Loucy (cell line): ENCODE data around the gene FAR2.

Experiments used
- H2AFZ ChIP-seq: fragments of 200-600 bp; sonication (generic); 2 replicates; pipeline ENCODE4 v1.6.0; 2016; ENCODE audit warnings: antibody characterized with exemption, mild to moderate bottlenecking, low read length, moderate library complexity
- H3F3A ChIP-seq: fragments of 200-600 bp; 2 replicates; pipeline ENCODE4 v1.6.0; 2016; ENCODE audit warnings: antibody characterized with exemption, low read depth, mild to moderate bottlenecking
- H3K27me3 ChIP-seq: fragments of 200-600 bp; sonication (generic); 2 replicates; pipeline ENCODE4 v1.6.1; 2014; ENCODE audit warnings: low read length, mild to moderate bottlenecking; ENCODE audit not compliant: insufficient read depth, poor library complexity, severe bottlenecking
- H3K36me3 ChIP-seq: fragments of 200-600 bp; sonication (generic); 2 replicates; pipeline ENCODE4 v1.6.1; 2016; ENCODE audit warnings: low read length; ENCODE audit not compliant: insufficient read depth
- H3K4me1 ChIP-seq: fragments of 200-600 bp; sonication (generic); 2 replicates; pipeline ENCODE4 v1.5.1; 2014; ENCODE audit warnings: low read length, mild to moderate bottlenecking; ENCODE audit not compliant: insufficient read depth, poor library complexity, severe bottlenecking
- H3K4me2 ChIP-seq: fragments of 200-600 bp; sonication (generic); 2 replicates; pipeline ENCODE4 v1.6.0; 2014; ENCODE audit warnings: antibody characterized with exemption, low read length, low read depth, mild to moderate bottlenecking; ENCODE audit not compliant: poor library complexity, severe bottlenecking
- H3K4me3 ChIP-seq: fragments of 200-600 bp; sonication (generic); 2 replicates; pipeline ENCODE4 v1.5.1; 2014; ENCODE audit warnings: low read length, mild to moderate bottlenecking, mixed read lengths; ENCODE audit not compliant: poor library complexity, severe bottlenecking
- H3K79me2 ChIP-seq: fragments of 200-600 bp; sonication (generic); 2 replicates; pipeline ENCODE4 v1.6.1; 2014; ENCODE audit warnings: low read length; ENCODE audit not compliant: insufficient read depth
- H3K9ac ChIP-seq: fragments of 200-600 bp; sonication (generic); 2 replicates; pipeline ENCODE4 v1.6.0; 2014; ENCODE audit warnings: mild to moderate bottlenecking, low read depth, low read length, moderate library complexity; ENCODE audit not compliant: poor library complexity, severe bottlenecking
- H3K9me2 ChIP-seq: fragments of 200-600 bp; sonication (generic); replicated peaks from 2 replicates; pipeline ENCODE4 v1.6.1; 2016; ENCODE audit warnings: low read depth, low read length, mixed read lengths
- H3K9me3 ChIP-seq: fragments of 200-600 bp; sonication (generic); 2 replicates; pipeline ENCODE4 v1.6.1; 2014; ENCODE audit warnings: mild to moderate bottlenecking, antibody characterized with exemption, low read length, low read depth; ENCODE audit not compliant: insufficient read depth
- H4K20me1 ChIP-seq: fragments of 200-600 bp; sonication (generic); 2 replicates; pipeline ENCODE4 v1.6.0; 2014; ENCODE audit warnings: antibody characterized with exemption, low read length, mild to moderate bottlenecking; ENCODE audit not compliant: insufficient read depth, poor library complexity, severe bottlenecking
- EZH2phosphoT487 ChIP-seq: fragments of 200-600 bp; IDR thresholded peaks from 2 replicates; pipeline ENCODE4 v1.6.1; 2018; ENCODE audit warnings: antibody characterized with exemption, mild to moderate bottlenecking, moderate library complexity, borderline replicate concordance
- TF ChIP-seq, protein P1 (sequence below): fragments of 200-600 bp; sonication (generic); conservative IDR thresholded peaks from 2 replicates; pipeline ENCODE4 v1.5.1; 2014; ENCODE audit warnings: mild to moderate bottlenecking, antibody characterized with exemption, low read length

FAR2 gene

DNA sequence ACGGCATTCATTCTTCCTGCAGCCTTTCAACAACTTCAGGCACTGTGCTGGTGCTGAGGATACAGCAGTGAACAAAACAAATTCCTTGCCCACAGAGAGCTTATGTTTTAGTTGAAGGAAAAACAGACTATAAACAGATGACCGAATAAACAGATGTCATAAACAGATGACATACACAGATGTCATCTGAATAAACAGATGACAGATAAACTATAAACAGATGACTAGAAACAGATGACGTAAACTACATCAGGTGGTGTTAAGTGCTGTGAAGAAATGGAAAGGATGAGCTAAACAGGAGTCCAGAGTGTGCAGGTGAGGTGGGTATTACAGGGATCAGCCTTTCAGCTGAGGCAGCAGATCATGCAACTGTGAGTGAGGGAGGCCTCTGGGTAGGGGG is 80.9 kb downstream of the FAR2 start:
- no peaks in the 10 kb centered on the region for H3K79me2 ChIP-seq
- no peaks in the 10 kb centered on the region for H4K20me1 ChIP-seq
- no peaks in the 10 kb centered on the region for H3F3A ChIP-seq
- H3K4me1 ChIP-seq = peaks cover 14% of the 10 kb centered on the region
- H3K36me3 ChIP-seq = peaks cover 4% of the 10 kb centered on the region; the same call in 1 of the 2 replicates
- TF ChIP-seq EZH2phosphoT487 = no peak
- TF ChIP-seq, protein P1, sequence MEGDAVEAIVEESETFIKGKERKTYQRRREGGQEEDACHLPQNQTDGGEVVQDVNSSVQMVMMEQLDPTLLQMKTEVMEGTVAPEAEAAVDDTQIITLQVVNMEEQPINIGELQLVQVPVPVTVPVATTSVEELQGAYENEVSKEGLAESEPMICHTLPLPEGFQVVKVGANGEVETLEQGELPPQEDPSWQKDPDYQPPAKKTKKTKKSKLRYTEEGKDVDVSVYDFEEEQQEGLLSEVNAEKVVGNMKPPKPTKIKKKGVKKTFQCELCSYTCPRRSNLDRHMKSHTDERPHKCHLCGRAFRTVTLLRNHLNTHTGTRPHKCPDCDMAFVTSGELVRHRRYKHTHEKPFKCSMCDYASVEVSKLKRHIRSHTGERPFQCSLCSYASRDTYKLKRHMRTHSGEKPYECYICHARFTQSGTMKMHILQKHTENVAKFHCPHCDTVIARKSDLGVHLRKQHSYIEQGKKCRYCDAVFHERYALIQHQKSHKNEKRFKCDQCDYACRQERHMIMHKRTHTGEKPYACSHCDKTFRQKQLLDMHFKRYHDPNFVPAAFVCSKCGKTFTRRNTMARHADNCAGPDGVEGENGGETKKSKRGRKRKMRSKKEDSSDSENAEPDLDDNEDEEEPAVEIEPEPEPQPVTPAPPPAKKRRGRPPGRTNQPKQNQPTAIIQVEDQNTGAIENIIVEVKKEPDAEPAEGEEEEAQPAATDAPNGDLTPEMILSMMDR = no peak
- H3K4me3 ChIP-seq = no peak overlapping the region
- no peak overlapping the region for H3K9ac ChIP-seq
- H2AFZ ChIP-seq = no peak overlapping the region
- H3K4me2 ChIP-seq = no peak overlapping the region
- no peaks in the 10 kb centered on the region for H3K9me2 ChIP-seq
- H3K9me3 ChIP-seq = no peaks in the 10 kb centered on the region
- H3K27me3 ChIP-seq = no peaks in the 10 kb centered on the region

DNA sequence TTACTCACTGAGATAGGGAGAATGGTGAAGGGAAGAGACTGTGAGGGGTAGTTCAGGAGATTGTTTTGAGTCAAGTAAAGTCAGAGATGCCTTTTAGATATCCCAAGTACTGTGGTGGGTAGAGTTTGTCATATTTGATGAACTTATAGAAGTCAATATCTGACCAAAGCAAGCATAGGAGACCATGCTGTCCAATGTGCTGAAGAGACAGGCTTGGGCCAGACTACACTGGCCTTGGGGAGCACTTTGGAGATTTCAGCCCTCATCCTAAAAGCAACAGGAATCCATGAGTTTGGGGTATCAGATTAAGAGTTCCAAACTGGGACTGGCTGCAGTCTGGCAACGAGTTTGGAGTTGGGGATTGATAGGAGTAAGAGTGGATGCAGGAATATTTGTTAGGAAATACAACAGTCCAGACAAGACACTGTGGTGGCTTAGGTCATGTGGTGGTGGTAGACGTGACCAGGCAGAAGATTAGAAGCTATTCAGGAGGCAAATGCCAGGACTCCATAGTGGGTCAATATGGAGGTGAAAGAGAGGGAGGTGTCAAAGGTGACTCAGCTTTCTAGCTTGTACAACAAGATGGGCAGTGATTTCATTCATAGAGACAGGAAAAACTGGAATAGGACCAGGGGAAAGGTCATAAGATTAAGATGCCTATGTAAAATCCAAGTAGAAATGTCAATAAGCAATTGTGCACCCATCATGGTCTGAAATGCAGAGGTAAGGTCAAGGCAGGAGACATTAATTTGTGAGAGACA is 81.9 kb downstream of the FAR2 start:
- Histone ChIP-seq H3K9me3 (no peaks in the 10 kb centered on the region), H3K9ac (no peak overlapping the region), H3K4me1 (peaks cover 7% of the 10 kb centered on the region), H4K20me1 (no peaks in the 10 kb centered on the region), H3F3A (no peaks in the 10 kb centered on the region), H3K4me2 (no peak overlapping the region), H3K36me3 (peaks cover 4% of the 10 kb centered on the region; the same call in 1 of the 2 replicates), H3K4me3 (no peak overlapping the region), H2AFZ (no peak overlapping the region), H3K9me2 (no peaks in the 10 kb centered on the region), H3K27me3 (no peaks in the 10 kb centered on the region), H3K79me2 (no peaks in the 10 kb centered on the region)
- TF ChIP-seq EZH2phosphoT487 = no peak
- TF ChIP-seq, protein P1 = no peak

DNA sequence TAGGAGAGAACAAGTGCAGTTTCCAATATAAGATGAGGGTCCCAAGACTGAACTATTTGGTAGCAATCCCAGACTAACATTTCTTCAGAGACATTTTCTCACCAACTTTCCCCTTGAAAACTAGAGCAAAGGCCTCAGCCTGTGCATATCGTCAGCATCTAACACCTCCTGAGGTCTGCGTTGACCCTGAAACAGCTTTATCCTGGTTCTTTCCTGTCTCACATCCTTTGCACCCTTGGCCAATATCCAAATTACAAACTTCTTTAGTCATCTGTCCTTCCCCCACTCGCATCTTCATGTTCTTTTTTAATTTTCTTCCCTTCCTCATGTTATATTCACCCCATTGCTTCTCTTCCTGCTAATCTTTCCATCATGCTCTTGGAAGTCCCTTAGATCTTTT is 83.0 kb downstream of the FAR2 start:
- TF ChIP-seq, protein P1 = no peak
- no peak for TF ChIP-seq EZH2phosphoT487
- no peaks in the 10 kb centered on the region for H3K9me2 ChIP-seq
- H3K4me2 ChIP-seq = no peak overlapping the region
- no peak overlapping the region for H3K9ac ChIP-seq
- no peaks in the 10 kb centered on the region for H3K27me3 ChIP-seq
- H3K79me2 ChIP-seq = no peaks in the 10 kb centered on the region
- peaks cover 4% of the 10 kb centered on the region; the same call in 1 of the 2 replicates for H3K36me3 ChIP-seq
- H4K20me1 ChIP-seq = no peaks in the 10 kb centered on the region
- H2AFZ ChIP-seq = no peak overlapping the region
- H3F3A ChIP-seq = no peaks in the 10 kb centered on the region
- no peaks in the 10 kb centered on the region for H3K9me3 ChIP-seq
- peaks cover 4% of the 10 kb centered on the region for H3K4me1 ChIP-seq
- no peak overlapping the region for H3K4me3 ChIP-seq
